Adrenal gland (tissue), 12 donors: ENCODE data around the gene ALG14. TPM values are rescaled to one million over a fixed set of nuclear protein-coding genes. Genes with fewer than 3 reads are reported as not detected.

ENCODE experiments used
- DNase-seq, 7 donors: peaks; one replicate each; pipeline ENCODE4 v3.0.0-alpha.2; 2019 to 2020
- H3K27ac ChIP-seq, 5 donors: fragments of 200-600 bp; sonication (generic) in 4 of 5; 1 replicate in 3 of 5; 2 replicates in 2 of 5; pipeline versions ENCODE4 v1.5.1 to v1.8.0; 2016 to 2020; ENCODE audit warnings: mild to moderate bottlenecking in 1 of 5
- H3K27me3 ChIP-seq: fragments of 200-600 bp; 2 replicates; pipeline ENCODE4 v1.8.0; 2021
- H3K36me3 ChIP-seq, 2 donors: fragments of 200-600 bp; replicated peaks in 1 of 2; 1 replicate in 1 of 2; 2 replicates in 1 of 2; pipeline versions ENCODE4 v1.5.1 to v1.8.0; 2018 to 2022
- H3K4me1 ChIP-seq, 2 donors: fragments of 200-600 bp; replicated peaks in 1 of 2; 1 replicate in 1 of 2; 2 replicates in 1 of 2; pipeline versions ENCODE4 v1.5.1 to v1.8.0; 2018 to 2021
- H3K4me3 ChIP-seq, 4 donors: fragments of 200-600 bp; sonication (generic) in 3 of 4; one replicate each; pipeline ENCODE4 v1.5.1; 2016 to 2018
- H3K9me3 ChIP-seq, 3 donors: fragments of 200-600 bp; sonication (generic) in 1 of 3; replicated peaks in 1 of 3; 1 replicate in 2 of 3; 2 replicates in 1 of 3; pipeline versions ENCODE4 v1.5.1 to v1.8.0; 2016 to 2021
- CTCF ChIP-seq, 6 experiments: fragments of 450-650 bp in 4 of 6; fragments of 200-600 bp in 2 of 6; sonication (generic) in 1 of 6; IDR thresholded peaks; 1 replicate in 5 of 6; 2 replicates in 1 of 6; pipeline versions ENCODE4 v1.5.1 to v1.8.0; 2016 to 2021; ENCODE audit warnings: antibody characterized with exemption in 6 of 6, mild to moderate bottlenecking in 2 of 6, moderate library complexity in 1 of 6
- POLR2A ChIP-seq, 2 donors: fragments of 450-650 bp; IDR thresholded peaks; one replicate each; pipeline ENCODE4 v1.6.1; 2017; ENCODE audit warnings: antibody characterized with exemption in 2 of 2, mild to moderate bottlenecking in 2 of 2, moderate library complexity in 1 of 2
- WGBS, 4 donors: extraction: QIAGEN DNeasy Blood & Tissue Kit in 2 of 4; methylation state at CpG; one replicate each; pipeline versions ENCODE4 v1.1.5 to v1.1.7; 2013 to 2017; 5-methylcytosine and 5-hydroxymethylcytosine counted together
- intact Hi-C, 2 donors: fragments of 100-400 bp; cut with DNase I; formaldehyde crosslinking; loops; one replicate each; pipeline versions ENCODE4 v1.14.1 to v1.15.0; 2022 to 2023
- polyA plus RNA-seq, 3 donors: library from polyadenylated mRNA; stranded (reverse); fragments of 200-250 nt in 2 of 3; fragments of 350-450 nt in 1 of 3; fragmentation: Illumina TruSeq in 1 of 3; extraction: RNeasy Lipid Tissue Mini Kit (QIAGEN cat#74804) in 1 of 3; gene quantifications; one replicate each; pipeline ENCODE4 v1.2.3, GENCODE V29; 2013 to 2014
- total RNA-seq, 9 donors: library from RNA; depleted of rRNA in 4 of 9; stranded (reverse); fragments of >200 nt in 4 of 9; fragments of 120-200 nt in 1 of 9; fragmentation: NEBNext Ultra II Directional in 1 of 9; extraction: Animal tissue kit (Norgen Biotek cat#: 25700) in 1 of 9; gene quantifications; one replicate each; pipeline versions ENCODE4 v1.1.0 to v1.2.4, GENCODE V29; 2013 to 2023
- donor health status: healthy with polysubstance abuse.
- donor health status: Bipolar disorder and iron deficiency.
- donor health status: DM: yes; HTN: yes; CAD: no.
- donor health status: DM: no; HTN: no; CAD: no.
- donor health status: DM: no; HTN: no; CAD: no.
- donor health status: DM: yes; HTN: yes; CAD: no.

Gene ALG14
- total and polyA plus RNA-seq, 12 donors: 1.5 to 29.9 (median 14.3) TPM

DNA sequence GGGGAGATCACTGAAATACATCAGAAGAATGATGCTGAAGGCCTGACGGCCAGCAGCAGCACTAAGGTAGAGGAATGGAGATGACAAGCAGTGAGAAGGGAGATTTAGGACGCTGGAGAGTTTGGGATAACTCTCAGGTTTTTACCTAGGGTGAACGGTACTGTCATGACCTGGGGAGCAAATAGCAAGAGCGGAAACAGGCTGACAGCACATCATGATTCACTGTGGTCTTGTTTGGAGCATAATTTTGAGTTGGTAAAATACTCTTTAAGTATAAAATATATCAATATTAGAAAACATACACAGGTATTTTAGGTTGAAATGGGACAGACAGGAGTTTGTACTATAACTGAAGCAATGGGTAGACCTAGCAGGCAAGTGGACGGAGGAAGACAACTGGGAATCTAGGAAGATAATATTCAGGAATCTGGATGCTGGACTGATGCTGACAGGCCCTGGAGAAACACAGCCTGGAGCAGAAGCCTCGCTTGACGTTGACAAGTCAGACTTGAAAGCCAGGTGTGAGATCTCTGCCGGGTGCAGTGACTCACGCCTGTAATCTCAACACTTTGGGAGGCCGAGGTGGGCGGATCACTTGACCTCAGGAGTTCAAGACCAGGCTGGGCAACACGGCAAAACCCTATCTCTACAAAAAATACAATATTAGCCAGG, 33.3 kb downstream of the ALG14 start:
- H3K27ac ChIP-seq: no peak overlapping the region
- no peaks in the 10 kb centered on the region for H3K27me3 ChIP-seq
- no peaks in the 10 kb centered on the region for H3K36me3 ChIP-seq
- WGBS, 4 donors: 79 to 94% (median 85%) methylated on average over 9 to 12 of the region's 12 CpGs
- intact Hi-C loops: loop anchor here (5.0 to 10.0 kb wide), 4 partner anchors 47 to 187 kb away; partner anchors contain the start of gene CNN3 (in 1 of the 2)
- peak in 1 of 7 donors; percentile 13 for DNase-seq
- no peak overlapping the region for H3K4me3 ChIP-seq
- no peak for TF ChIP-seq CTCF (IDR thresholded peaks at IDR 0.05)
- TF ChIP-seq POLR2A (IDR thresholded peaks at IDR 0.05): no peak
- no peaks in the 10 kb centered on the region for H3K9me3 ChIP-seq
- peaks cover 8 to 21% of the 10 kb centered on the region in 2 donors for H3K4me1 ChIP-seq

GRCh38 chr1:95035536-95035935, 37.2 kb downstream of the ALG14 start:
- Histone ChIP-seq H3K4me1 (no peaks in the 10 kb centered on the region), H3K27me3 (no peaks in the 10 kb centered on the region), H3K27ac (no peak overlapping the region), H3K4me3 (no peak overlapping the region), H3K9me3 (no peaks in the 10 kb centered on the region), H3K36me3 (no peaks in the 10 kb centered on the region)
- 80 to 96% (median 91%) methylated on average over 1 of the region's 1 CpG for WGBS, 4 donors
- TF ChIP-seq CTCF (IDR thresholded peaks at IDR 0.05) (no peak), POLR2A (IDR thresholded peaks at IDR 0.05) (no peak)
- no peak for DNase-seq
- intact Hi-C loops: loop anchor here (5.0 to 10.0 kb wide), 3 partner anchors 43 to 108 kb away; partner anchors contain the start of gene CNN3 (in 1 of the 2)

DNA sequence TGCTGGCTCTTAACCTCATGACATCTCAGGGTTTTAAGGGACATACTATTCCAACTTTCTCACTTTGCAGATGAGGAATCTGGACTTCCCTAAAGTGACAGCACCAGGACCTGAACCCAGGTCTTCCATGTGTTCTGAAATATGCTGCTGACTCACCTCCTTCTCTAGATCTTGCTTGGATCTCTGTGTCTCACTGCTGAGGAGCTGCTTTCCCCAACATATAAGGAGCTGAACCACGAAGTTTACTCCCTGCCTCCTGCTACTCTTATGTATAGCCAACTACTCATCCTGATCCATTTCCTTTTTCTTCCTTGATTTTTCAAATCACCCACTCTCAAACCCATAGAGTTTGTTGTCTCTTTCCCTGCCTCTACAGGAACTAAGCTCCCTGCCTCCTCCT, 38.2 kb downstream of the ALG14 start:
- H3K4me1 ChIP-seq: no peaks in the 10 kb centered on the region
- WGBS, 4 donors: 94 to 97% (median 95%) methylated on average over 1 of the region's 1 CpG
- H3K36me3 ChIP-seq: no peaks in the 10 kb centered on the region
- H3K27me3 ChIP-seq: no peaks in the 10 kb centered on the region
- no peak for TF ChIP-seq POLR2A (IDR thresholded peaks at IDR 0.05)
- no peak for TF ChIP-seq CTCF (IDR thresholded peaks at IDR 0.05)
- no peaks in the 10 kb centered on the region for H3K9me3 ChIP-seq
- DNase-seq: no peak
- no peak overlapping the region for H3K4me3 ChIP-seq
- intact Hi-C loops: loop anchor here in 1 of 2 donors (10.0 kb wide), 1 partner anchor 100 kb away; no protein-coding TSS in a partner anchor
- H3K27ac ChIP-seq: no peak overlapping the region

- Histone ChIP-seq H3K27ac (no peak overlapping the region), H3K4me1 (no peaks in the 10 kb centered on the region), H3K27me3 (no peaks in the 10 kb centered on the region), H3K36me3 (no peaks in the 10 kb centered on the region), H3K4me3 (no peak overlapping the region), H3K9me3 (no peaks in the 10 kb centered on the region)
- no peak for DNase-seq
- TF ChIP-seq POLR2A (IDR thresholded peaks at IDR 0.05) (no peak), CTCF (IDR thresholded peaks at IDR 0.05) (no peak)
- intact Hi-C loops: loop anchor here in 1 of 2 donors (10.0 kb wide), 1 partner anchor 99 kb away; no protein-coding TSS in a partner anchor
These were observed 38.9 kb downstream of the ALG14 start for GRCh38 chr1:95033843-95034242.
